Measurements from ENCODE around the gene HEXA.

Gene HEXA

DNA sequence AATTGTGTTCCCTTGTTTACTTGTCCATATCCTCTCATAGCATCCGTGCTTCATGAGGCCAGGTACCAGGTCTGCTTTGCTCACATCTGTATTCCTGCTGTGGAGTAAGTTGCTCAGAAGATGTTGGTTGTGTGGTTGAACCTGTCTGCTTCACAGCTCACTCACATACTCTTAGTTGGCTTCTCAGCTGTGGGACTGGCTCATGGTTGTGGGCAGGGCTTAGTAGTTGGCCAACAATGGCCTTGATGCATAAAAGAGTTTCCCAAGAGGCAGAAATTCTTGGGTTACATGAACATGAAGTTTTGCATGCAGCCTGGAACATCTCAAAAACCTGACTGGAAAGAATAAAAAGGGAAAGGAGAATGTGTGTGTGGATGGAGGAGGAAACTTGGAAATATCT, 72.9 kb downstream of the HEXA start:
- DNase-seq (ENCODE audit: low read depth), result no peak
- TF ChIP-seq, protein P1, sequence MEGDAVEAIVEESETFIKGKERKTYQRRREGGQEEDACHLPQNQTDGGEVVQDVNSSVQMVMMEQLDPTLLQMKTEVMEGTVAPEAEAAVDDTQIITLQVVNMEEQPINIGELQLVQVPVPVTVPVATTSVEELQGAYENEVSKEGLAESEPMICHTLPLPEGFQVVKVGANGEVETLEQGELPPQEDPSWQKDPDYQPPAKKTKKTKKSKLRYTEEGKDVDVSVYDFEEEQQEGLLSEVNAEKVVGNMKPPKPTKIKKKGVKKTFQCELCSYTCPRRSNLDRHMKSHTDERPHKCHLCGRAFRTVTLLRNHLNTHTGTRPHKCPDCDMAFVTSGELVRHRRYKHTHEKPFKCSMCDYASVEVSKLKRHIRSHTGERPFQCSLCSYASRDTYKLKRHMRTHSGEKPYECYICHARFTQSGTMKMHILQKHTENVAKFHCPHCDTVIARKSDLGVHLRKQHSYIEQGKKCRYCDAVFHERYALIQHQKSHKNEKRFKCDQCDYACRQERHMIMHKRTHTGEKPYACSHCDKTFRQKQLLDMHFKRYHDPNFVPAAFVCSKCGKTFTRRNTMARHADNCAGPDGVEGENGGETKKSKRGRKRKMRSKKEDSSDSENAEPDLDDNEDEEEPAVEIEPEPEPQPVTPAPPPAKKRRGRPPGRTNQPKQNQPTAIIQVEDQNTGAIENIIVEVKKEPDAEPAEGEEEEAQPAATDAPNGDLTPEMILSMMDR (IDR thresholded peaks at IDR 0.05; ENCODE audit: low read depth, low read length, missing control alignments), result no peak
- H3K4me3 ChIP-seq (ENCODE audit: low read depth, low read length), result no peak overlapping the region
